Femur (tissue), 1 donor: Measurements from ENCODE around the gene C19orf53.

Experiments used
- DNase-seq: peaks from one replicate; pipeline ENCODE4 v3.0.0-alpha.2; 2017

The C19orf53 gene

GRCh38 chr19:13796301-13797057 lies 22.2 kb downstream of the C19orf53 start:
- peak; percentile 72 for DNase-seq

DNA sequence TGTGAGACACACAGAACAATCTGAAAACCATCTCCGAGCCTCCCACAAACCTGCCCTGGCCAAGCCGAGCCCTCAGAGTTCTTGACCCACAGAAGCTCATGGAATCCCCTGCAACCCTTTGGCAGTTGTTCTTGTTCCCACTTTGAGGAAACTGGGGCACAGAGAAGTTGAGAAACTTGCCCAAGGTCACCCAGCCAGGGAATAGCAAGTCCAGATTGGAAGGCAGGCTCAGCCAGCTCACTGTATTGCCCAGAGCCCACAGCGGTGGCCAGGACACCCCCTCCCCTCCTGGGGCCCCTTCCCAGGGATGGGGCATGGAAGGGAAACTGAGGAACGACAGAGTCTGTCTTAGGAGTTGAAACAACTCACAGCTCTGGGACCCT lies 22.8 kb downstream of the C19orf53 start:
- DNase-seq, result no peak

DNA sequence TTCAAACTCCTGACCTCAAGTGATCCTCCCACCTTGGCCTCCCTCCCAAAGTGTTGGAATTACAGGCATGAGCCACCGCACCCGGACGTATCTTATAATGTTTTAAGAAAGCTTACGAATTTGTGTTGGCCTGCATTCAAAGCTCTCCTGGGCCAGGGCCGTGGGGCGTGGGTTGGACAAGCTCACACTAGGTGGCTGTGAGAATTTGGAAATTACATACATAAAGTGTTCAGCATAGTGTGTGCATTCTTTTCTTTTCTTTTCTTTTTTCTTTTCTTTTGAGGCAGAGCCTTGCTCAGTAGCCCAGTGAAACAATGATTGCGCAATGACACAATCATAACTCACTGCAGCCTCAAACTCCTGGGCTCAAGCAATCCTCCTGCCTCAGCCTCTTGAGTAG lies 23.6 kb downstream of the C19orf53 start:
- DNase-seq, result no peak

DNA sequence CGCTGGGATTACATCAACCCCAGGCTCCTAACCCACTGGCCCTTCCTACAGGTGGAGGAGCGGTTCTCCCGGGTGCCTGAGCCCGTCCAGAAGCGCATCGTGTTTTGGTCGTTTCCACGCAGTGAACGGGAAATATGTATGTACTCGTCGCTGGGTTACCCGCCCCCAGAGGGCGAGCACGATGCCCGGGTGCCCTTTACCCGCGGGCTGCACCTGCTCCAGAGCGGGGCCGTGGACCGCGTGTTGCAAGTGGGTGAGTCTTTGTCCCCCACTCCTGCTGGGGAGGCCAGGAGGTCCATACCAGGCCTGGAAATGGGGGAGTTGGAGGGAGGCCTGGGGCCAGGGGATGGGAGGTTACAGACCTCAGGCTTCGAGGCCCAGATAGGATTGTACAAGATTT lies 25.4 kb downstream of the C19orf53 start:
- no peak for DNase-seq

- DNase-seq, result no peak
These were observed 28.8 kb downstream of the C19orf53 start for GRCh38 chr19:13803038-13803437.

DNA sequence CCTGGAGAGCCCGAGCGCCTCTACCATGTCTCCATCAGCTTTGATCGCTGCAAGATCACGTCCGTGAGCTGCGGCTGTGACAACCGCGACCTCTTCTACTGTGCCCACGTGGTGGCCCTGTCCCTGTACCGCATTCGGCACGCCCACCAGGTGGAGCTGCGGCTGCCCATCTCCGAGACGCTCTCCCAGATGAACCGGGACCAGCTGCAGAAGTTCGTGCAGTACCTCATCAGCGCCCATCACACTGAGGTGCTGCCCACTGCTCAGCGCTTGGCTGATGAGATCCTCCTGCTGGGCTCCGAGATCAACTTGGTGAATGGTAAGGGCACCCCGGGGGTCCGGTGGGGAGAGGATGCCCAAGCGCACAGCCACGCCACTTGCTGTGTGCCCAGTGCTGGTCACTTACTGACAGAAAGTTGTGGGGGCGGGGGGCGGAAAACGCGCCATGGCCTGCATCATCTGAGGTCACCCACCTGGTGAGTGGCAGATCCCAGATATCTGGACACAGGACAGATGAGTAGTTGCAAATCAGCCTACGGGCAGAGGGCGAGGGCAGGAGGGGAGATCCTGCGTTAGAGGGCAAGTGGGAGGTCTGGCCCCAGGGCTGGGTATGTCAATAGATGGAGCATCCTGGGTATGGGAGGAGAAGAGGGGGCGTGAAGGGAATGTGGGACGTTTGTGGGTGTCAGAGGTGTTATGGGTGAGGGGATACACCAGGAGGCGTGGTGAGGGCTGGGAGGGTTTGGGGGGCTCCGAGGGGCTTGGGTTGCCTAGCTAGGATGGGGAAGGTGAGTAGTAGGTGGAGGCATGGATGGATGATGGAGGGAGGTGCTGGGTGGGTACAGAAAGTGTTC lies 30.8 kb downstream of the C19orf53 start:
- DNase-seq, result no peak

- no peak for DNase-seq
These were observed 32.5 kb downstream of the C19orf53 start for GRCh38 chr19:13806728-13807127.

GRCh38 chr19:13807421-13808021 lies 33.3 kb downstream of the C19orf53 start:
- DNase-seq, result no peak

- no peak for DNase-seq
These were observed 34.6 kb downstream of the C19orf53 start for GRCh38 chr19:13808856-13809255.

- DNase-seq, result no peak
These were observed 38.3 kb downstream of the C19orf53 start for GRCh38 chr19:13812544-13812943.

- DNase-seq, result no peak
These were observed 38.9 kb downstream of the C19orf53 start for GRCh38 chr19:13813147-13813546.

- no peak for DNase-seq
These were observed 40.3 kb downstream of the C19orf53 start for GRCh38 chr19:13814550-13814949.

DNA sequence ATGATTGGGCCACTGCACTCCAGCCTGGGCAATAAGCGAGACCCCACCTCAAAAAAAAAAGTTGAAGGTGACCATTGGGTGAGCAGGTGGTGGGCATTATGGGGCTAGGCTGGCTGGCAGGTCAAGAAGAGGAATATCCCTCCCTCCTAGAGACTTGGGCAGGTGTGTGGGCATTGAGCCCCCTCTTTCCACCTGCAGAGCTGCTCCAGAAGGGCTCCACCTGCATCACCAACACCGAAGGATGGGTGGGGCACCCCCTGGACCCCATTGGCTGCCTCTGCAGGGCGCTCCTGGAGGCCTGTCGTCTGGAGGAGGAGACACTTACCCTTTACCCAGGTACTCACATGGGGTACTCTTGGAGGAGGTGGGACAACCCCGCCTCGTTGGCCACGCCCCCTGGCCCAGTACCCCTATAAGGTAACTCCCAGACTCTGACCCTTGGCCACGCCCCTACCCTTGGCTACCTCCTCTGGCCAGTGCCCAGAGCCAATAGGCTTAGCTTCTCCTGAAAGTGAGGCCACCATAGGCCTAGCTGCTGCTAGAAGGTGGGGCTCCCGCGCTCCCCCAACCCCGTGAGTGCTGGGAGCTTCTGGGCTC lies 42.9 kb downstream of the C19orf53 start:
- DNase-seq, result no peak

DNA sequence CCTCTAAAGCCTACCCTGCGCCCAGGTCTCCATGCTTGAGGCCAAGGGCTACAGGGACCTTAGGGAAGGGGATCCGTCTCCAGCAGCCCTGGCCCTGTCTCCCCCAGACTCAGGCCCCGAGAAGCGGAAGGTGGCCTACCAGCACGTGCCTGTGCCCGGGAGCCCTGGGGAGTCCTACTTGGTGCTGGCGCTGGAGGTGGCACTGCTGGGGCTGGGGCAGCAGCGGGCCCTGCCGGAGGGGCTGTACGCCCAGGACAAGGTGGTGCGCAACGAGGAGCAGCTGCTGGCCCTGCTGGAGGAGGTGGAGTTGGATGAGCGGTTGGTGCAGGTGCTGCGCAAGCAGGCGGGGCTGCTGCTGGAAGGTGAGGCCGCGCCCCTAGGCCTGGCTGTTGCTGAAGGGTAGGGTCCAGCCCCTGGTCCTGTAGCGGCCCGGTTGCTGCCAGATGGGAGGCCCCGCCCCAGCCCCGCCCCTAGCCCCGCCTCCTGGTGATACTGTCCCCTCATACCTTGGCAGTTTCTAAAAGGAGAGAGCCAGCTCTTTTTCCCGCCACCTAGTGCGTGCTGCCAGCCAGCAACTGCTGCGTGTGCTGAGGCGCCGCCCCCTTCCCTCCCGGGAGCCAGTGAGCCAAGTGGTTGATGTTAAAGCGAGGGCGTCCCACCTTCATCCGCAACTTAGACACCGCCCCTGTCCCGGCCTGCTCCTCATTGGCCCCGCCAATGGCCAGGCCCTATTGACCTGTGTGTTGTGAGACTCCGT lies 43.5 kb downstream of the C19orf53 start:
- peak; percentile 59 for DNase-seq

DNA sequence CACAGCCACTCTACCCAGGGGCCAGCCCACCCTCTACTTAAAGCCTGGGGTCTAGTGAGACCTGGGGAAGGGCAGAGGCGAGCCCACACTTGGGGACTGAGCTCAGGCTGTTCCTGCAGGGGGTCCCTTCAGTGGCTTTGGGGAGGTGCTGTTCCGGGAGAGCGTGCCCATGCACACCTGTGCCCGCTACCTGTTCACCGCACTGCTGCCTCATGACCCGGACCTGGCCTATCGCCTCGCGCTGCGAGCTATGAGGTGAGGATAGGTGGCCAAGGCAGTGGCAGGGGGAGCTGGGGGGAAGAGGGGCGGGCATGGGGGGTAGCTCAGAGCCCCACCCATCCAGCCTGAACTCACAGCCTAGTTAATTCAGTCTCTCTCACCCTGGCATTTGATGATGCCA lies 45.0 kb downstream of the C19orf53 start:
- DNase-seq, result no peak

GRCh38 chr19:13821292-13821691 lies 47.0 kb downstream of the C19orf53 start:
- no peak for DNase-seq

DNA sequence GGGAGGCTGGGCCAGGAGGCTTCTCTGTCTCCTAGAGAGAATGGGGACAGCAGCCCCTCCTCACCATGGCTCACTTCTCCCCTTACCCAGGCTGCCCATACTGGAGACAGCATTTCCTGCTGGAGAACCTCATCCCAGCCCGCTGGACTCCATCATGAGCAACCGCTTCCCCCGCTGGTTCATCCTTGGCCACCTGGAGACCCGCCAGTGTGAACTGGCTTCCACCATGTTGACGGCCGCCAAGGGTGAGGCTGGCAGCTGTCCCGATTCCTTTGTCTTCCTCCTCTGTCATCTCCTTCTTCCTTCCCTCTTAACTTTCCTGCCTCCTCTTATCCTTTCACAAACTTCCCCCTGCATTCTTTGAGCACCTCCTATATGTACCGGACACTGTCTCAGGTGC lies 49.0 kb downstream of the C19orf53 start:
- no peak for DNase-seq

DNA sequence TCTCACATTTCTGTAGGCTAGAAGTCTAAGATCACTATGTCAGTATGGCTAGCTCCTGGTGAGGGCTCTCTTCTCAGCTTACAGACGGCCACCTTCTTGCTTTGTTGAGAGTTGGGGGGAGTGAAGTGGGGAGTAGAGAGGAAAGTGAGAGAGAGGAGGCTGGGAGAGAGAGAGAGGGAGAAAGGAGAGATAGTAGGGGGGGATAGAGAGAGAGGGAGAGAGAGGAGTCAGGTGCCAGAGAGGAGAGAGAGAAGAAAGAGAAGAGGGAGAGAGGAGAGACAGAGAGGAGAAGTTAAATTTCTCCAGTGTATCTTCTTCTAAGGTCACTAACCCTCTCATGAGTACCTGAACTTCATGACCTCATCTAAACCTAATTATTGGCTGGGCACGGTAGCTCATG lies 49.6 kb downstream of the C19orf53 start:
- no peak for DNase-seq

- no peak for DNase-seq
These were observed 50.4 kb downstream of the C19orf53 start for GRCh38 chr19:13824703-13825102.

- peak; percentile 48 for DNase-seq
These were observed 51.5 kb downstream of the C19orf53 start for GRCh38 chr19:13825489-13826441.

GRCh38 chr19:13826652-13827235 lies 52.5 kb downstream of the C19orf53 start:
- DNase-seq, result no peak
